Loucy (cell line): Measurements from ENCODE around the gene RFESD.
A peak's percentile ranks its signal among the peaks of the same experiment; 100 is the strongest.
"Not testable (repeated sequence)": the region's sequence is repeated elsewhere in the genome, so short reads cannot be mapped to it uniquely, and the experiment has no call there.

Experiments
- H2AFZ ChIP-seq: fragments of 200-600 bp; sonication (generic); 2 replicates; pipeline ENCODE4 v1.6.0; 2016; ENCODE audit warnings: antibody characterized with exemption, mild to moderate bottlenecking, low read length, moderate library complexity
- H3F3A ChIP-seq: fragments of 200-600 bp; 2 replicates; pipeline ENCODE4 v1.6.0; 2016; ENCODE audit warnings: antibody characterized with exemption, low read depth, mild to moderate bottlenecking
- H3K27me3 ChIP-seq: fragments of 200-600 bp; sonication (generic); 2 replicates; pipeline ENCODE4 v1.6.1; 2014; ENCODE audit warnings: low read length, mild to moderate bottlenecking; ENCODE audit not compliant: insufficient read depth, poor library complexity, severe bottlenecking
- H3K36me3 ChIP-seq: fragments of 200-600 bp; sonication (generic); 2 replicates; pipeline ENCODE4 v1.6.1; 2016; ENCODE audit warnings: low read length; ENCODE audit not compliant: insufficient read depth
- H3K4me1 ChIP-seq: fragments of 200-600 bp; sonication (generic); 2 replicates; pipeline ENCODE4 v1.5.1; 2014; ENCODE audit warnings: low read length, mild to moderate bottlenecking; ENCODE audit not compliant: insufficient read depth, poor library complexity, severe bottlenecking
- H3K4me2 ChIP-seq: fragments of 200-600 bp; sonication (generic); 2 replicates; pipeline ENCODE4 v1.6.0; 2014; ENCODE audit warnings: antibody characterized with exemption, low read length, low read depth, mild to moderate bottlenecking; ENCODE audit not compliant: poor library complexity, severe bottlenecking
- H3K4me3 ChIP-seq: fragments of 200-600 bp; sonication (generic); 2 replicates; pipeline ENCODE4 v1.5.1; 2014; ENCODE audit warnings: low read length, mild to moderate bottlenecking, mixed read lengths; ENCODE audit not compliant: poor library complexity, severe bottlenecking
- H3K79me2 ChIP-seq: fragments of 200-600 bp; sonication (generic); 2 replicates; pipeline ENCODE4 v1.6.1; 2014; ENCODE audit warnings: low read length; ENCODE audit not compliant: insufficient read depth
- H3K9ac ChIP-seq: fragments of 200-600 bp; sonication (generic); 2 replicates; pipeline ENCODE4 v1.6.0; 2014; ENCODE audit warnings: mild to moderate bottlenecking, low read depth, low read length, moderate library complexity; ENCODE audit not compliant: poor library complexity, severe bottlenecking
- H3K9me2 ChIP-seq: fragments of 200-600 bp; sonication (generic); replicated peaks from 2 replicates; pipeline ENCODE4 v1.6.1; 2016; ENCODE audit warnings: low read depth, low read length, mixed read lengths
- H3K9me3 ChIP-seq: fragments of 200-600 bp; sonication (generic); 2 replicates; pipeline ENCODE4 v1.6.1; 2014; ENCODE audit warnings: mild to moderate bottlenecking, antibody characterized with exemption, low read length, low read depth; ENCODE audit not compliant: insufficient read depth
- H4K20me1 ChIP-seq: fragments of 200-600 bp; sonication (generic); 2 replicates; pipeline ENCODE4 v1.6.0; 2014; ENCODE audit warnings: antibody characterized with exemption, low read length, mild to moderate bottlenecking; ENCODE audit not compliant: insufficient read depth, poor library complexity, severe bottlenecking
- CTCF ChIP-seq: fragments of 200-600 bp; sonication (generic); conservative IDR thresholded peaks from 2 replicates; pipeline ENCODE4 v1.5.1; 2014; ENCODE audit warnings: mild to moderate bottlenecking, antibody characterized with exemption, low read length
- EZH2phosphoT487 ChIP-seq: fragments of 200-600 bp; IDR thresholded peaks from 2 replicates; pipeline ENCODE4 v1.6.1; 2018; ENCODE audit warnings: antibody characterized with exemption, mild to moderate bottlenecking, moderate library complexity, borderline replicate concordance

Gene RFESD

GRCh38 chr5:95631255-95631958, 15.2 kb upstream of the RFESD start:
- Histone ChIP-seq H2AFZ (peak overlapping the region; percentile 90), H3K4me3 (peak overlapping the region; percentile 35), H3K79me2 (no peaks in the 10 kb centered on the region), H3K27me3 (no peaks in the 10 kb centered on the region), H4K20me1 (no peaks in the 10 kb centered on the region), H3K36me3 (no peaks in the 10 kb centered on the region), H3F3A (0 out of 2 replicates have a peak, but pooled peaks cover 3% of the 10 kb centered on the region), H3K4me1 (peaks cover 20% of the 10 kb centered on the region), H3K9me3 (no peaks in the 10 kb centered on the region), H3K9ac (no peak overlapping the region), H3K9me2 (no peaks in the 10 kb centered on the region), H3K4me2 (peak overlapping the region; percentile 60)
- TF ChIP-seq EZH2phosphoT487 (no peak), CTCF (no peak)

GRCh38 chr5:95631991-95632675, 14.4 kb upstream of the RFESD start:
- 0 out of 2 replicates have a peak, but pooled peaks cover 3% of the 10 kb centered on the region for H3F3A ChIP-seq
- no peaks in the 10 kb centered on the region for H3K36me3 ChIP-seq
- no peaks in the 10 kb centered on the region for H3K9me2 ChIP-seq
- no peak overlapping the region for H3K9ac ChIP-seq
- H3K4me2 ChIP-seq: peak overlapping the region; percentile 60
- H3K79me2 ChIP-seq: no peaks in the 10 kb centered on the region
- no peaks in the 10 kb centered on the region for H3K9me3 ChIP-seq
- no peak for TF ChIP-seq EZH2phosphoT487
- TF ChIP-seq CTCF: no peak
- peak overlapping the region; percentile 90 for H2AFZ ChIP-seq
- H4K20me1 ChIP-seq: no peaks in the 10 kb centered on the region
- H3K27me3 ChIP-seq: no peaks in the 10 kb centered on the region
- H3K4me3 ChIP-seq: peak overlapping the region; percentile 35
- H3K4me1 ChIP-seq: peaks cover 20% of the 10 kb centered on the region

GRCh38 chr5:95632942-95633341, 13.6 kb upstream of the RFESD start:
- H3K36me3 ChIP-seq, H3K27me3 ChIP-seq, H4K20me1 ChIP-seq, H3K4me2 ChIP-seq, H2AFZ ChIP-seq, H3K79me2 ChIP-seq, H3K4me3 ChIP-seq, H3K9me2 ChIP-seq, H3K9me3 ChIP-seq, H3F3A ChIP-seq, H3K9ac ChIP-seq: not testable (repeated sequence)
- peaks cover 20% of the 10 kb centered on the region for H3K4me1 ChIP-seq
